Mesendoderm (in vitro differentiated cells): ENCODE data around the gene NTF3.

Experiments
- DNase-seq: peaks from one replicate; pipeline ENCODE4 v3.0.0; 2013
- H2AK5ac ChIP-seq: 2 replicates; pipeline ENCODE4 v1.6.1; 2013; ENCODE audit warnings: low read length, inconsistent platforms
- H2BK120ac ChIP-seq: 2 replicates; pipeline ENCODE4 v1.6.1; 2013; ENCODE audit warnings: low read depth, mild to moderate bottlenecking, low read length, moderate library complexity, mixed read lengths
- H2BK15ac ChIP-seq: replicated peaks from 2 replicates; pipeline ENCODE4 v1.6.1; 2013; ENCODE audit warnings: low read depth, mild to moderate bottlenecking, moderate library complexity
- H2BK5ac ChIP-seq: 2 replicates; pipeline ENCODE4 v1.6.1; 2013; ENCODE audit warnings: low read length, inconsistent platforms
- H3K18ac ChIP-seq: 2 replicates; pipeline ENCODE4 v1.6.1; 2013; ENCODE audit warnings: mild to moderate bottlenecking, low read length, mixed read lengths
- H3K23ac ChIP-seq: one replicate; pipeline ENCODE4 v1.6.1; 2013; ENCODE audit warnings: low read length
- H3K27ac ChIP-seq: 2 replicates; pipeline ENCODE4 v1.5.1; 2013; ENCODE audit warnings: low read depth, mild to moderate bottlenecking, inconsistent platforms, low read length, moderate library complexity
- H3K27me3 ChIP-seq: 2 replicates; pipeline ENCODE4 v1.6.1; 2013; ENCODE audit warnings: low read length, control low read depth, mild to moderate bottlenecking, inconsistent platforms; ENCODE audit not compliant: insufficient read depth, poor library complexity
- H3K36me3 ChIP-seq: 2 replicates; pipeline ENCODE4 v1.6.1; 2013; ENCODE audit warnings: low read length, inconsistent platforms; ENCODE audit not compliant: control insufficient read depth, insufficient read depth
- H3K4ac ChIP-seq: one replicate; pipeline ENCODE4 v1.6.1; 2013; ENCODE audit warnings: low read depth, mild to moderate bottlenecking, low read length, moderate library complexity
- H3K4me1 ChIP-seq: 2 replicates; pipeline ENCODE4 v1.6.1; 2013; ENCODE audit warnings: low read depth, low read length, inconsistent platforms; ENCODE audit not compliant: control insufficient read depth
- H3K4me2 ChIP-seq: 2 replicates; pipeline ENCODE4 v1.6.1; 2013; ENCODE audit warnings: low read length
- H3K4me3 ChIP-seq: 2 replicates; pipeline ENCODE4 v1.5.1; 2013; ENCODE audit warnings: mild to moderate bottlenecking, low read length
- H3K56ac ChIP-seq: one replicate; pipeline ENCODE4 v1.6.1; 2013; ENCODE audit warnings: low read length
- H3K79me1 ChIP-seq: 2 replicates; pipeline ENCODE4 v1.6.1; 2013; ENCODE audit warnings: low read length, inconsistent platforms
- H3K79me2 ChIP-seq: 2 replicates; pipeline ENCODE4 v1.6.1; 2013; ENCODE audit warnings: mild to moderate bottlenecking, low read length; ENCODE audit not compliant: control insufficient read depth, insufficient read depth
- H3K9ac ChIP-seq: 2 replicates; pipeline ENCODE4 v1.6.1; 2013; ENCODE audit warnings: low read length, inconsistent platforms
- H4K5ac ChIP-seq: one replicate; pipeline ENCODE4 v1.6.1; 2013; ENCODE audit warnings: low read length
- H4K8ac ChIP-seq: one replicate; pipeline ENCODE4 v1.6.1; 2013; ENCODE audit warnings: low read depth, mild to moderate bottlenecking, control low read depth, low read length, moderate library complexity
- WGBS: extraction: QIAGEN DNeasy Blood & Tissue Kit; methylation state at CpG from one replicate; pipeline ENCODE4 v1.1.7; 2013; ENCODE audit warnings: low lambda C conversion rate, missing lambda C conversion rate; ENCODE audit not compliant: insufficient coverage; ENCODE audit errors: extremely low coverage; 5-methylcytosine and 5-hydroxymethylcytosine counted together

Gene NTF3

GRCh38 chr12:5433845-5434646, 2.1 kb downstream of the NTF3 start:
- no peak overlapping the region for H2AK5ac ChIP-seq
- H3K4ac ChIP-seq: no peak overlapping the region
- no peak overlapping the region for H4K8ac ChIP-seq
- no peaks in the 10 kb centered on the region for H3K36me3 ChIP-seq
- no peak overlapping the region for H3K27ac ChIP-seq
- no peak overlapping the region for H4K5ac ChIP-seq
- H3K79me1 ChIP-seq: peaks cover 1% of the 10 kb centered on the region
- H3K23ac ChIP-seq: no peak overlapping the region
- H3K79me2 ChIP-seq: peaks cover 4% of the 10 kb centered on the region
- H3K4me1 ChIP-seq: peaks cover 8% of the 10 kb centered on the region
- H3K4me3 ChIP-seq: no peak overlapping the region
- no peak overlapping the region for H2BK5ac ChIP-seq
- peak overlapping the region; percentile 28 for H3K9ac ChIP-seq
- peak; percentile 28 for DNase-seq
- no CpG with 5 or more reads among the region's 15 CpGs for WGBS
- H3K27me3 ChIP-seq: peaks cover 25% of the 10 kb centered on the region
- H3K56ac ChIP-seq: peak overlapping the region; percentile 22
- no peak overlapping the region for H3K18ac ChIP-seq
- H2BK120ac ChIP-seq: no peak overlapping the region
- H2BK15ac ChIP-seq: no peak overlapping the region
- H3K4me2 ChIP-seq: peak overlapping the region; percentile 86

- no peak overlapping the region for H3K18ac ChIP-seq
- H2BK5ac ChIP-seq: no peak overlapping the region
- H4K5ac ChIP-seq: no peak overlapping the region
- H3K4me2 ChIP-seq: no peak overlapping the region
- no peaks in the 10 kb centered on the region for H3K36me3 ChIP-seq
- H2BK120ac ChIP-seq: no peak overlapping the region
- H4K8ac ChIP-seq: no peak overlapping the region
- H2AK5ac ChIP-seq: no peak overlapping the region
- no CpG with 5 or more reads among the region's 6 CpGs for WGBS
- H2BK15ac ChIP-seq: no peak overlapping the region
- H3K23ac ChIP-seq: no peak overlapping the region
- H3K27me3 ChIP-seq: peaks cover 25% of the 10 kb centered on the region
- H3K56ac ChIP-seq: no peak overlapping the region
- H3K79me1 ChIP-seq: peaks cover 1% of the 10 kb centered on the region
- H3K79me2 ChIP-seq: peaks cover 4% of the 10 kb centered on the region
- no peak overlapping the region for H3K9ac ChIP-seq
- H3K4ac ChIP-seq: no peak overlapping the region
- peaks cover 8% of the 10 kb centered on the region for H3K4me1 ChIP-seq
- H3K4me3 ChIP-seq: no peak overlapping the region
- DNase-seq: no peak
- H3K27ac ChIP-seq: no peak overlapping the region
Measured at GRCh38 chr12:5434647-5435560, 3.0 kb downstream of the NTF3 start.

GRCh38 chr12:5437182-5437583, 5.3 kb downstream of the NTF3 start:
- Histone ChIP-seq H3K23ac (no peak overlapping the region), H3K56ac (no peak overlapping the region), H4K5ac (no peak overlapping the region), H3K27ac (no peak overlapping the region), H2BK5ac (no peak overlapping the region), H3K79me1 (peaks cover 1% of the 10 kb centered on the region), H3K4me2 (no peak overlapping the region), H3K36me3 (no peaks in the 10 kb centered on the region), H2BK15ac (no peak overlapping the region), H3K4me3 (no peak overlapping the region), H3K4ac (no peak overlapping the region), H2BK120ac (no peak overlapping the region), H3K4me1 (peaks cover 15% of the 10 kb centered on the region), H3K18ac (no peak overlapping the region), H3K9ac (no peak overlapping the region), H3K27me3 (peaks cover 23% of the 10 kb centered on the region), H3K79me2 (peaks cover 4% of the 10 kb centered on the region), H4K8ac (no peak overlapping the region), H2AK5ac (no peak overlapping the region)
- WGBS: no CpG with 5 or more reads among the region's 4 CpGs
- DNase-seq: no peak

GRCh38 chr12:5437589-5437988, 5.7 kb downstream of the NTF3 start:
- Histone ChIP-seq H3K18ac (no peak overlapping the region), H4K5ac (no peak overlapping the region), H3K36me3 (no peaks in the 10 kb centered on the region), H3K4me3 (no peak overlapping the region), H3K4me2 (no peak overlapping the region), H3K56ac (no peak overlapping the region), H3K4ac (no peak overlapping the region), H3K23ac (no peak overlapping the region), H3K79me2 (peaks cover 4% of the 10 kb centered on the region), H3K79me1 (peaks cover 1% of the 10 kb centered on the region), H3K27ac (no peak overlapping the region), H4K8ac (no peak overlapping the region), H3K27me3 (peaks cover 23% of the 10 kb centered on the region), H2AK5ac (no peak overlapping the region), H2BK15ac (no peak overlapping the region), H2BK120ac (no peak overlapping the region), H3K4me1 (peaks cover 15% of the 10 kb centered on the region), H3K9ac (no peak overlapping the region), H2BK5ac (no peak overlapping the region)
- no peak for DNase-seq
- 100% methylated on average over 1 of the region's 11 CpGs for WGBS

DNA sequence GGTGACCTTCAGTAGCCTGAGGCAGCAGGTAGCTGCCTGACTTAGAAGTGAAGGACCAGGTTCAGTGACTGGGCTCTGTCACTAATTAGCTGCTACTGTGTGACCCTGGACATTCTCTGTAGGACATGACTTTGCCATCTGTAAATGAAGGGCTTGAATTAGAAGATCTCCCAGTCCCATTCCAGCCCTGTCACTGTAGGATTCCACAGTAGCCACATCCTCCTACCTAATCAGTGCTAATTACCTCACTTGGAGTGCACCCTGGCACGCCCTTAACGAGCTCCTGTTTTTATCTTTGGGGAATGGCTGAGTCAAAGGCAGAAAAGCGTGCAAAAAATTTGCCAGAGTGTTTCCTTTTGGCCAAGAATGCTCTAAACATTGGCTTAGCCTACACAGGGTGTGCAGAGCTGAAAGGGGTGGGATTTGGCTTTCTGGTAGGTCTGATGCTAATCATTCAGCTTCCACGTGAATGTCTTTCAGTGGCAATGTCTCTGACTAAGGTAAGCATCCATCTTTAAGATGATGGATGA, 6.8 kb downstream of the NTF3 start:
- H3K4me2 ChIP-seq: no peak overlapping the region
- peaks cover 19% of the 10 kb centered on the region for H3K27me3 ChIP-seq
- no peak overlapping the region for H3K27ac ChIP-seq
- DNase-seq: peak; percentile 54
- no peak overlapping the region for H3K56ac ChIP-seq
- H3K4me1 ChIP-seq: peaks cover 15% of the 10 kb centered on the region
- peaks cover 4% of the 10 kb centered on the region for H3K79me2 ChIP-seq
- no peak overlapping the region for H2BK120ac ChIP-seq
- H4K5ac ChIP-seq: no peak overlapping the region
- H2BK15ac ChIP-seq: no peak overlapping the region
- no peaks in the 10 kb centered on the region for H3K36me3 ChIP-seq
- peaks cover 1% of the 10 kb centered on the region for H3K79me1 ChIP-seq
- no CpG with 5 or more reads among the region's 4 CpGs for WGBS
- no peak overlapping the region for H3K23ac ChIP-seq
- no peak overlapping the region for H3K9ac ChIP-seq
- no peak overlapping the region for H3K18ac ChIP-seq
- no peak overlapping the region for H3K4ac ChIP-seq
- H2BK5ac ChIP-seq: no peak overlapping the region
- no peak overlapping the region for H4K8ac ChIP-seq
- H3K4me3 ChIP-seq: no peak overlapping the region
- H2AK5ac ChIP-seq: no peak overlapping the region
